ENCODE measurements around the gene CPT1C.

- TF ChIP-seq, protein P1, sequence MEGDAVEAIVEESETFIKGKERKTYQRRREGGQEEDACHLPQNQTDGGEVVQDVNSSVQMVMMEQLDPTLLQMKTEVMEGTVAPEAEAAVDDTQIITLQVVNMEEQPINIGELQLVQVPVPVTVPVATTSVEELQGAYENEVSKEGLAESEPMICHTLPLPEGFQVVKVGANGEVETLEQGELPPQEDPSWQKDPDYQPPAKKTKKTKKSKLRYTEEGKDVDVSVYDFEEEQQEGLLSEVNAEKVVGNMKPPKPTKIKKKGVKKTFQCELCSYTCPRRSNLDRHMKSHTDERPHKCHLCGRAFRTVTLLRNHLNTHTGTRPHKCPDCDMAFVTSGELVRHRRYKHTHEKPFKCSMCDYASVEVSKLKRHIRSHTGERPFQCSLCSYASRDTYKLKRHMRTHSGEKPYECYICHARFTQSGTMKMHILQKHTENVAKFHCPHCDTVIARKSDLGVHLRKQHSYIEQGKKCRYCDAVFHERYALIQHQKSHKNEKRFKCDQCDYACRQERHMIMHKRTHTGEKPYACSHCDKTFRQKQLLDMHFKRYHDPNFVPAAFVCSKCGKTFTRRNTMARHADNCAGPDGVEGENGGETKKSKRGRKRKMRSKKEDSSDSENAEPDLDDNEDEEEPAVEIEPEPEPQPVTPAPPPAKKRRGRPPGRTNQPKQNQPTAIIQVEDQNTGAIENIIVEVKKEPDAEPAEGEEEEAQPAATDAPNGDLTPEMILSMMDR (IDR thresholded peaks at IDR 0.05; ENCODE audit: extremely low read depth in 1 of 2, insufficient read depth in 1 of 2, low read depth in 1 of 2, low read length in 2 of 2), result no peak
- TF ChIP-seq, protein P2, sequence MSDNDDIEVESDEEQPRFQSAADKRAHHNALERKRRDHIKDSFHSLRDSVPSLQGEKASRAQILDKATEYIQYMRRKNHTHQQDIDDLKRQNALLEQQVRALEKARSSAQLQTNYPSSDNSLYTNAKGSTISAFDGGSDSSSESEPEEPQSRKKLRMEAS (IDR thresholded peaks at IDR 0.05; ENCODE audit: insufficient read depth, insufficient read length), result no peak
- TF ChIP-seq GATA2 (IDR thresholded peaks at IDR 0.05; ENCODE audit: insufficient read depth, insufficient read length, low read depth, low read length) (no peak), POLR2A (IDR thresholded peaks at IDR 0.05; ENCODE audit: low read depth, low read length) (no peak), POLR2AphosphoS5 (IDR thresholded peaks at IDR 0.05; ENCODE audit: insufficient read depth, low read depth, low read length) (no peak), EZH2 (IDR thresholded peaks at IDR 0.05; ENCODE audit: borderline replicate concordance, low read depth, low read length, severe bottlenecking) (no peak)
These were observed 50.4 kb downstream of the CPT1C start for GRCh38 chr19:49741210-49741844.
